IMR-90 (cell line): ENCODE results near the gene VMO1. TPM values are rescaled to one million over a fixed set of nuclear protein-coding genes. Genes with fewer than 3 reads are reported as not detected.
A peak's percentile ranks its signal among the peaks of the same experiment; 100 is the strongest.

Experiments
- ATAC-seq: fragments of 200-7000 bp; cut with Tn5 transposase; 2 replicates; pipeline ENCODE4 v1.9.1; 2020; ENCODE audit warnings: low read depth, mild to moderate bottlenecking, moderate library complexity
- BruUV-seq: library from RNA; stranded (reverse); fragments of 400-500 nt; replicated peaks from 2 replicates; lab custom pipeline; 2021; lab: Mats Ljungman, UMichigan
- CTCF ChIA-PET: fragments of 300-600 bp; formaldehyde crosslinking; extraction: SDS; loops from one replicate; lab custom pipeline; 2021; ENCODE audit warnings: antibody characterized with exemption; lab: Yijun Ruan, JAX
- POLR2A ChIA-PET: fragments of 300-600 bp; sonication (Branson Sonifier 250); formaldehyde crosslinking; loops from one replicate; lab custom pipeline; 2022; ENCODE audit warnings: antibody characterized with exemption; ENCODE audit not compliant: unreplicated experiment; lab: Charles Lee
- DNase-seq: peaks from one replicate; pipeline ENCODE4 v3.0.0; 2013
- H2AFZ ChIP-seq: replicated peaks from 2 replicates; pipeline ENCODE3; 2013; ENCODE audit warnings: low read length, mild to moderate bottlenecking; ENCODE audit not compliant: poor library complexity
- H2AK5ac ChIP-seq: 2 replicates; pipeline ENCODE4 v1.6.1; 2013; ENCODE audit warnings: low read depth, low read length, inconsistent platforms
- H2AK9ac ChIP-seq: replicated peaks from 2 replicates; pipeline ENCODE3; 2013; ENCODE audit warnings: mild to moderate bottlenecking, low read depth, low read length, moderate library complexity; ENCODE audit not compliant: poor library complexity
- H2BK120ac ChIP-seq: 2 replicates; pipeline ENCODE4 v1.6.1; 2013; ENCODE audit warnings: low read depth, low read length, inconsistent platforms
- H2BK15ac ChIP-seq: 3 replicates; pipeline ENCODE4 v1.6.1; 2013; ENCODE audit warnings: low read depth, low read length, inconsistent platforms
- H2BK20ac ChIP-seq: 2 replicates; pipeline ENCODE4 v1.6.1; 2013; ENCODE audit warnings: low read depth, mild to moderate bottlenecking, inconsistent platforms, low read length, moderate library complexity
- H2BK5ac ChIP-seq: 2 replicates; pipeline ENCODE4 v1.6.1; 2013; ENCODE audit warnings: mild to moderate bottlenecking, low read depth, low read length, inconsistent platforms; ENCODE audit not compliant: poor library complexity, severe bottlenecking
- H3K14ac ChIP-seq: replicated peaks from 2 replicates; pipeline ENCODE4 v1.6.1; 2013; ENCODE audit warnings: low read depth, low read length, inconsistent platforms
- H3K18ac ChIP-seq: 2 replicates; pipeline ENCODE4 v1.6.1; 2013; ENCODE audit warnings: low read depth, low read length, control low read depth
- H3K23ac ChIP-seq: 2 replicates; pipeline ENCODE4 v1.6.1; 2013; ENCODE audit warnings: low read depth, low read length, inconsistent platforms
- H3K27ac ChIP-seq: 2 replicates; pipeline ENCODE4 v1.5.1; 2013; ENCODE audit warnings: mild to moderate bottlenecking, control low read depth, low read length; ENCODE audit not compliant: insufficient read depth
- H3K27me3 ChIP-seq: 2 replicates; pipeline ENCODE4 v1.6.1; 2013; ENCODE audit warnings: low read length; ENCODE audit not compliant: control insufficient read depth, insufficient read depth
- H3K36me3 ChIP-seq: 2 replicates; pipeline ENCODE4 v1.6.1; 2013; ENCODE audit warnings: low read length, mixed read lengths; ENCODE audit not compliant: control insufficient read depth, insufficient read depth
- H3K4ac ChIP-seq: 2 replicates; pipeline ENCODE4 v1.6.1; 2013; ENCODE audit warnings: low read depth, low read length, inconsistent platforms
- H3K4me1 ChIP-seq: 2 replicates; pipeline ENCODE4 v1.6.1; 2013; ENCODE audit warnings: low read length, mixed read lengths; ENCODE audit not compliant: control insufficient read depth, insufficient read depth
- H3K4me2 ChIP-seq: 2 replicates; pipeline ENCODE4 v1.6.1; 2013; ENCODE audit warnings: low read depth, mild to moderate bottlenecking, control low read depth, low read length, moderate library complexity
- H3K4me3 ChIP-seq: 2 replicates; pipeline ENCODE4 v1.5.1; 2013; ENCODE audit warnings: low read depth, mild to moderate bottlenecking, control low read depth, low read length, moderate library complexity; ENCODE audit not compliant: insufficient read depth
- H3K56ac ChIP-seq: 2 replicates; pipeline ENCODE4 v1.6.1; 2013; ENCODE audit warnings: low read length, inconsistent platforms; ENCODE audit not compliant: insufficient read depth; ENCODE audit errors: extremely low read depth
- H3K79me1 ChIP-seq, 2 experiments: 2 replicates each; pipeline ENCODE4 v1.6.1; 2013; ENCODE audit warnings: low read length in 2 of 2, inconsistent platforms in 1 of 2, low read depth in 1 of 2
- H3K9ac ChIP-seq: 2 replicates; pipeline ENCODE4 v1.6.1; 2013; ENCODE audit warnings: low read depth, low read length, control low read depth
- H3K9me1 ChIP-seq: 2 replicates; pipeline ENCODE4 v1.6.1; 2013; ENCODE audit warnings: low read length, inconsistent platforms; ENCODE audit not compliant: insufficient read depth
- H3K9me3 ChIP-seq: 2 replicates; pipeline ENCODE4 v1.6.1; 2013; ENCODE audit warnings: low read length; ENCODE audit not compliant: control insufficient read depth, insufficient read depth
- H4K20me1 ChIP-seq: 2 replicates; pipeline ENCODE4 v1.6.1; 2013; ENCODE audit warnings: low read length, inconsistent platforms; ENCODE audit not compliant: insufficient read depth
- H4K5ac ChIP-seq: 2 replicates; pipeline ENCODE4 v1.6.1; 2013; ENCODE audit warnings: mild to moderate bottlenecking, low read depth, low read length, control low read depth
- H4K8ac ChIP-seq, 2 experiments: 2 replicates each; pipeline ENCODE4 v1.6.1; 2013; ENCODE audit warnings: low read depth in 2 of 2, low read length in 2 of 2, control low read depth in 1 of 2, inconsistent platforms in 1 of 2
- H4K91ac ChIP-seq: 2 replicates; pipeline ENCODE4 v1.6.1; 2013; ENCODE audit warnings: low read depth, low read length, inconsistent platforms; ENCODE audit not compliant: insufficient read depth
- BHLHE40 ChIP-seq: fragments of 150-350 bp; IDR thresholded peaks from 2 replicates; pipeline ENCODE4 v1.6.1; 2016; ENCODE audit warnings: mild to moderate bottlenecking, low read depth, low read length
- CEBPB ChIP-seq: IDR thresholded peaks from 2 replicates; pipeline ENCODE4 v1.6.1; 2012; ENCODE audit warnings: low read depth, low read length, improper control_type of control experiment
- CHD1 ChIP-seq: IDR thresholded peaks from 2 replicates; pipeline ENCODE4 v1.6.1; 2012; ENCODE audit warnings: low read depth, low read length, improper control_type of control experiment
- CTCF ChIP-seq: conservative IDR thresholded peaks from 2 replicates; pipeline ENCODE4 v1.5.1; 2012; ENCODE audit warnings: mild to moderate bottlenecking, low read depth, low read length, improper control_type of control experiment
- ELK1 ChIP-seq: fragments of 150-350 bp; IDR thresholded peaks from 2 replicates; pipeline ENCODE4 v1.6.1; 2016; ENCODE audit warnings: low read depth, mild to moderate bottlenecking, low read length, moderate library complexity, borderline replicate concordance
- MAZ ChIP-seq: IDR thresholded peaks from 2 replicates; pipeline ENCODE4 v1.6.1; 2012; ENCODE audit warnings: low read depth, mild to moderate bottlenecking, low read length, improper control_type of control experiment, moderate library complexity, borderline replicate concordance
- MXI1 ChIP-seq: IDR thresholded peaks from 2 replicates; pipeline ENCODE4 v1.6.1; 2012; ENCODE audit warnings: low read depth, mild to moderate bottlenecking, low read length, moderate library complexity, borderline replicate concordance
- NFE2L2 ChIP-seq: fragments of 150-350 bp; IDR thresholded peaks from 2 replicates; pipeline ENCODE4 v1.6.1; 2016; ENCODE audit warnings: low read depth, mild to moderate bottlenecking, low read length
- POLR2A ChIP-seq: IDR thresholded peaks from 2 replicates; pipeline ENCODE4 v1.6.1; 2012; ENCODE audit warnings: mild to moderate bottlenecking, low read depth, low read length
- RAD21 ChIP-seq: IDR thresholded peaks from 2 replicates; pipeline ENCODE4 v1.6.1; 2012; ENCODE audit warnings: low read length, improper control_type of control experiment
- RCOR1 ChIP-seq: IDR thresholded peaks from 2 replicates; pipeline ENCODE4 v1.6.1; 2012; ENCODE audit warnings: mild to moderate bottlenecking, low read length, improper control_type of control experiment; ENCODE audit not compliant: insufficient replicate concordance
- WGBS, 2 experiments: methylation state at CpG; one replicate each; pipeline versions ENCODE4 v1.1.5 to v1.1.7; 2013; ENCODE audit warnings: missing lambda C conversion rate in 2 of 2; ENCODE audit not compliant: insufficient read length in 1 of 2; ENCODE audit errors: extremely low coverage in 2 of 2; 5-methylcytosine and 5-hydroxymethylcytosine counted together
- dilution Hi-C: fragments of 300-500 bp; cut with HindIII; formaldehyde crosslinking; loops from one replicate; pipeline ENCODE4 v1.14.3; 2018; ENCODE audit warnings: low sequenced_read_pairs; ENCODE audit not compliant: unreplicated experiment
- in situ Hi-C: fragments of 300-500 bp; cut with MboI; formaldehyde crosslinking; loops from 3 replicates; pipeline ENCODE4 v1.14.3; 2019; ENCODE audit warnings: low sequenced_read_pairs, inconsistent platforms, mixed read lengths
- intact Hi-C: fragments of 100-400 bp; cut with micrococcal nuclease; formaldehyde crosslinking; loops from 2 replicates; pipeline ENCODE4 v1.10.0; 2022
- polyA plus RNA-seq, 3 experiments: library from polyadenylated mRNA; depleted of rRNA; stranded (reverse); fragments of >200 nt; gene quantifications; 2 replicates each; pipeline ENCODE4 v1.2.3, GENCODE V29; 2012; ENCODE audit warnings: low replicate concordance in 1 of 3
- total RNA-seq: library from RNA; depleted of rRNA; stranded (reverse); fragments of >200 nt; gene quantifications from 2 replicates; pipeline ENCODE4 v1.2.3, GENCODE V29; 2012

The VMO1 gene
- total and polyA plus RNA-seq, 2 of the 4 experiments (the other 2 are of a cell fraction), result 0.14 TPM; not detected in 1

GRCh38 chr17:4795168-4795567 lies 9.0 kb upstream of the VMO1 start:
- Histone ChIP-seq H2BK5ac (no peak overlapping the region), H3K4me2 (no peak overlapping the region), H4K8ac (peak overlapping the region; percentile 63 to 92), H3K56ac (no peak overlapping the region), H3K79me1 (peaks cover 11 to 28% of the 10 kb centered on the region in 2 experiments; a peak in 3 of 4 replicates), H4K5ac (peak overlapping the region; percentile 84), H3K18ac (no peak overlapping the region), H2AFZ (peak overlapping the region; percentile 85), H3K9me3 (no peaks in the 10 kb centered on the region), H3K4me3 (no peak overlapping the region), H3K9ac (no peak overlapping the region), H2BK120ac (no peak overlapping the region), H2BK20ac (no peak overlapping the region), H2BK15ac (no peak overlapping the region), H3K27ac (no peak overlapping the region), H3K4ac (peak overlapping the region; percentile 75; the same call in 1 of the 2 replicates), H2AK9ac (peak overlapping the region; percentile 45), H4K20me1 (peaks cover 3% of the 10 kb centered on the region; the same call in 1 of the 2 replicates), H4K91ac (peak overlapping the region; percentile 40; the same call in 1 of the 2 replicates), H3K23ac (no peak overlapping the region), H3K4me1 (no peaks in the 10 kb centered on the region), H3K9me1 (peaks cover 11% of the 10 kb centered on the region), H2AK5ac (peak overlapping the region; percentile 87; the same call in 1 of the 2 replicates), H3K14ac (no peak overlapping the region), H3K36me3 (peaks cover 17% of the 10 kb centered on the region), H3K27me3 (no peaks in the 10 kb centered on the region)
- ChIA-PET CTCF (no interaction called here), POLR2A (no interaction called here)
- no peak for TF ChIP-seq CEBPB
- TF ChIP-seq MAZ, result no peak
- no peak for TF ChIP-seq RCOR1
- TF ChIP-seq BHLHE40, result no peak
- TF ChIP-seq CHD1, result no peak
- no peak for TF ChIP-seq ELK1
- TF ChIP-seq NFE2L2, result no peak
- no peak for TF ChIP-seq RAD21
- TF ChIP-seq POLR2A, result no peak
- TF ChIP-seq CTCF, result no peak
- no peak for TF ChIP-seq MXI1
- no CpG with 5 or more reads among the region's 1 CpG for WGBS, 2 experiments
- no TSS peak for BruUV-seq
- in situ Hi-C loops, result no loop called here
- no peak for ATAC-seq
- no peak for DNase-seq
- intact Hi-C loops, result no loop called here
- dilution Hi-C loops, result no loop called here
